HL-60/S4 treated with retinoic acid at 250 ng/mL for 4 days and 3 days (cell line): ENCODE data around the gene VAPB.
"Not testable (repeated sequence)": the region's sequence is repeated elsewhere in the genome, so short reads cannot be mapped to it uniquely, and the experiment has no call there.

Source experiments
- in situ Hi-C: fragments of 300-500 bp; cut with MboI; formaldehyde crosslinking; loops from 2 replicates; pipeline ENCODE4 v1.7.0; 2022; ENCODE audit warnings: low sequenced_read_pairs

The VAPB gene

GRCh38 chr20:58388882-58389323 is at the start of gene VAPB:
Gene VAPB (plus strand): TSS chr20:58389229. CDS start chr20:58389460, 231 bp downstream.
- in situ Hi-C loops: no loop called here

GRCh38 chr20:58339741-58340140 is 49.3 kb upstream of the VAPB start:
- in situ Hi-C loops: no loop called here

GRCh38 chr20:58340151-58340550 is 48.9 kb upstream of the VAPB start:
- in situ Hi-C loops: no loop called here

GRCh38 chr20:58340853-58341252 is 48.2 kb upstream of the VAPB start:
- in situ Hi-C loops: no loop called here

DNA sequence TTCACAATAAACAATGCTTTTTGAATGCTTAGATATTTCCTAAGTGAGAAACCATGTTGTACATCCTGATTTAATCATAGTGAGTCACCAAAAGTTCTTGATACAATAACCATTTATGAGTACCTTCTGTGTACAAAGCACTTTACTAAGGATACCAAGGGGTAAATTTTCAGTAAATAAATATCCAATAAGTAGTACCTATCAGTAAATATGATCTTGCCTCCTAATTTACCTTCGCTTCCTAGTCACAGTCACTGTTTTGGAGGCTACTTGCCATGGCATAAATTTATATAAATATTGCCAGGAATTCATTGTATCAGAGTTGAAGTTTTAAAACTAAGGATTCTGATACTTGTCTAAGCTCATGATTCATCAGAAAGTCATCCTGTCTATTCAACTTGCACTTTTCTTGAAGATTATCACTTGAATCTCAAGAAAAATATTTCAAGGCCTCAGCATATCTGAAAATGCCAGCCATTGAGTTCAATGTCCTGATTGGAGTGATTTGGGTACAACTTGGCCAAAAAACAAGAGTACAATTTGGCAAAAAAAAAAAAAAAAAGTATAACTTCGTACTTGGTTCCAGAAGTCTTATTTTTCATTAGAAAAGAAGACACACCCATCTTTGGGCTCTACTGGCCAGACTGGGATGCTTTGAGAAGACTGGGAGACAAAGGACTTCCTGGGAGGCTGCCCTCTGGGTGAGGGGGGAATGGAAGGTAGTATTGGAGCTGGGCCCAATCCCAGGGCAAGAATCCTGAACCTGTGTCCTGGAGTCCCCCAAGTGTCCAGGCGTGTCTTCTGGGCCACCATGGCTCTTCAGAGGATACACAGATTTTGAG is 46.7 kb upstream of the VAPB start:
- in situ Hi-C loops: no loop called here

- in situ Hi-C loops: no loop called here
These were observed 44.3 kb upstream of the VAPB start for GRCh38 chr20:58344741-58345140.

DNA sequence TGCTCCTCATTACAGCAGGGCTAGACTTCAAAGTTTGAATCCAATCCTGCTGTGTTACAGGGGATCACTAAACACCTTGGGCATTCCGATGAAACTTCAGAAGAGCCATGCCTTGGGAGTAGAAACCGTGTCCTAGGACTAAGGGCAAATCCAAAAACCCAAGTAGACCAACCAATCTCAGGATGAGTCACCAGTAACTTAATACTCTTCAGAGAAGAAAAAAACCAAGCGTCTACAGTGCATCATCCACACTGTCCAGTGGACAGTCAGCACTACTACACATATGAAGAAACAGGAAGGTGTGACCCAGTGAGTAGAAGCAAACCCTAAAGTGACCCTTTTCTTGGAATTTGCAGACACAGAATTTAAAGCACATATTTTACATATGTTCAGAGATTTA is 39.5 kb upstream of the VAPB start:
- in situ Hi-C loops: no loop called here

DNA sequence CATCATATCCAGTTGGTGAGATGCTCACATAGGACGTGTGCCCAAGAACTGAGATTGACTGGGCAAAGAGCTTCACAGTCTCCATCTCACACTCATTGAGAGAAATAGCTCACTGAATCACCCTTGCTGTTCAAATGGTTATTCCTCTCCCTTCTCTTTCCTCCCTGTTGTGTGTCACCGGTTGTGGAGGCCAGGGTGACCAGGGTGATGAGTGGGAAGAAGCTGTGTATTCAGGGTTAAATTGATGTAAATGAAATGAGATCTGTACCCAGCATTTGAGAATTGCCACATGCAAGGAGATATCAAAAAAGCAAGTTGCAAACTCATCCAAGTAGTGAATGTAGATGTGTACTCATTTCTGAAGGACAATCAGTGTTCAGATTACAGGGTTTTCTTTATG is 36.6 kb upstream of the VAPB start:
- in situ Hi-C loops: no loop called here

DNA sequence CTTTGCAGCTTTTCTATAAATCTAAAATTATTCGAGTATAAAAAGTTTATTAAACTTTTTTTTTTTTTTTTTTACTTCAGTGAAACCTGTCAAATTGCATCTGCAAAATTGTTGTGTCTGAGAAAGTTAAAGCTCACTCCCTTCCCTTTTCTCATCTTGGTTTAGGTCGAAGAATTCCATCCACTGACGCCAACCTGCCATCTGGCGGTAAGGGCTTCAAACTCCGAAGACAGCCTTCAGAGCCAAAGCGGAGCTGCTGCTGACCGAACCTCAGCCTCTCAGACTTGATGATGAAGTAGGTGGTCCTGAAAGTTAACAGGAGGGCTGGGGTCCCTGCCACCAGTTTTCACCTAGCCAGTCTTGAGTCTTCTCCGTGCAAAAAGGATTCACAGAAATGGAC is 29.6 kb upstream of the VAPB start:
- in situ Hi-C loops: no loop called here

DNA sequence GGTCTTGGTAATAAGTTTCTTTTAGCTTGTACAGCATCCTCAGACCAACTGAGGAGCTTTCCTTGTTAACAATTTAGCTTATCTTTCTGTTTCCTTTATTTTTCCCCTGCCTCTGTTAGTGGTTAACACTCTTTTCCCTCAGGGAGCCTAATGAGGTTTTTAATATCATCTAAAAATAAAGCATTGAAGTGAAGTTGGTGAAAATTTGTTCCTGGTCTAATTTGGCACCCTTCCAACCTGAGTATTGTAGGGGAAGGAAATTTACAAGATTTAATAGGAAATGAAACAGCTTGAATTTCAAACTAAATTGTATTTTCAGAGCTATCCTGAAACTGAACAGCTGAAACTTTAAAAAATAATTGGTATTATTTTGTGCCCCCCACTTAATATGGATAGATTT is 28.1 kb upstream of the VAPB start:
- in situ Hi-C loops: no loop called here

- in situ Hi-C loops: no loop called here
These were observed 27.4 kb upstream of the VAPB start for GRCh38 chr20:58361481-58362205.

GRCh38 chr20:58362206-58362516 is 26.9 kb upstream of the VAPB start:
- in situ Hi-C loops: no loop called here

GRCh38 chr20:58362970-58363369 is 26.1 kb upstream of the VAPB start:
- in situ Hi-C loops: no loop called here

GRCh38 chr20:58366866-58367265 is 22.2 kb upstream of the VAPB start:
- in situ Hi-C loops: no loop called here

DNA sequence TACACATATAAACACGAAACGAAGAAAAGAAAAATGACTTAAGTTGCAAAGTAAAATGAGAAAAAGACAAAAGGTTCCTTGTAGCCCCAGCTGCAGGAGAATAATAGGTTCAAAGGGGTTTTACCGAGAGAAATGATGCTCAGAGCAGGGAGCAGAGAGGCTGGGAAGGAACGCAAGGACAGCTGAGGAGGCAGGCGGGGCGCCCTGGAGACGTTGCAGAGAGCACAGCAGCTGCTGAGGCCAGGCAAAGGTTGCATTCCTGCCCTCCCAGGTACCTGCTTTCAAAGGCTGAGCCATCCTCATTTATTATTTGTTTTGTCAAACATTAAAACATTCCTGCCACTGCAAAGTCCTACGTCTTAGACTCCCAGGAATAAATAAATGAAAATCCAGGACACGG is 16.2 kb upstream of the VAPB start:
- in situ Hi-C loops: no loop called here

DNA sequence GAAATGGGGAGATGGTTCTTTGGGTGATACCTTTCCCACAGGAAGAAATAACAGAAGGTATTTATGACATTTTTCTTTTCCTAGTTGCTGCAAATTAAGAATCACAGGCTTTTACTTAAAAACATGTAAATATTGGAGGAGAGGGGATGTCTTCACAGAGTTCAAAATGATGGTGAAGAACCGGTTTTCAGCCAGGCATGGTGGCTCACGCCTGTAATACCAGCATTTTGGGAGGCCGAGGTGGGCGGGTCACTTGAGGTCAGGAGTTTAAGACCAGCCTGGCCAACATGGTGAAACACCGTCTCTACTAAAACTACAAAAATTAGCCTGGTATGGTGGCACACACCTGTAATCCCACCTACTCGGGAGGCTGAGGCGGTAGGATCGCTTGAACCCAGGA is 15.7 kb upstream of the VAPB start:
- in situ Hi-C loops: not testable (repeated sequence)

DNA sequence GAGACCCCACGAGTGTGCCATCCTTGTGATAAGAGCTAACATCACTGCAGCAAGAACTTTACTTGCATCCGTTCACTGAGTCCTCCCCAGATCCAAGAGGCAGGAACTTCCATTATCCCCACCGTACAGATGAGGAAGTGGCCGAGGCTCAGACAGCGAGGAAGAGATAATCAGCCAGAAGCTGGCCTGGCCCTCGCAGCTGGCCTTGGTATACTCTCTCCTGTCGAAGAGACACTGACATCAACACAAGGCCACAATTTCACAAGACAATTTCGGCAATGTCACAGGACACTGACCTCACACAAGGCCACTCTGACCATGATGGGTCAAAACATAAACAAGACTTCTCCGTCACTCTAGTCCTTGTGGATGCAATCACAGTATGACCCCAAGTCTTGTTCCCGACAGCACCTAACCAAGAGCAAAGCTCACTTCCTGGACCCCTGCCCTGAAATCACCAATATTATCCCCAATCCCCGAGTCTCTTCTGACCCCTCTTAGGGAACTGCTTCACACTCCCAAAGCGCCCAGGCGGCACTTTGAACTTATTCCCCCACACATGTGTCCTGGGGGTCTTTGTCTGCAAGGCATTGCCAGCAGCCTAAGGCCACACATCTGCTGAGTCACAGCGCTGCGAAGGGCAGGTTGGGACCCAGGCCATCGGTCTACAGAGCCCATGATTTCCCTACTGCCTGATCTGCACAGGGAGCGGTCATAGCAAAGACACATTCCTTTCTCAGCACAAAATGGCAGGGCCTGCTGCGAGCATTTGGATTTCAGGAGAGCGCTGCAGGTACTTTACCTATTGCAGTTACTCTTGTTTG is 14.8 kb upstream of the VAPB start:
- in situ Hi-C loops: no loop called here

- in situ Hi-C loops: no loop called here
These were observed 13.9 kb upstream of the VAPB start for GRCh38 chr20:58374906-58375758.

DNA sequence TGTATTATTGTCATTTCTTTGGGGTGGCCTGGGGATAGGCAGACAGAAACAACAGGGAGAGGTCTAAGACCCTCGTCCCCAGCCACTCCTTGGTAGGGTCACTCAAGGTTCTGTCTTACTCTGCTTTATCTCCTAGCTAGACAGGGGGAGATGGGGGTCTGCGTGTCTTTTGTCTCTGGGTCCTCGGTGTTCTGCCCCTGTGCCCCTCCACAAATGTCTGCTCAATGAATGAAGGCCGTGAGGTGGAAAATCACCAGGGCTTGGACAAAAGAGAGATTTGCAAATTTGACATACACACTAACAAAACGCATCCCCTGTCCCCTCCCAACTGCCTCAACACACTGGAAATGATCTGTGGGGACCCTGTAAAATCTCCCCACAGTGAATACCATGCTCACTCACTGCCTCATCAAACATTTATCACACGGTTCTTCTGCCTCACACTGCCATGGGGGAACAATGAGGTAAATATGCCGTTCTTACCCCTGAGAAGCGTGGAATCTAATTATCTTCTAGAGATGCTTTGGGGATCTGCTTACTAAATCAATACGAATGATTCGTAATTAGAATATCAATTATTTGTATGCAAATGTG is 13.2 kb upstream of the VAPB start:
- in situ Hi-C loops: no loop called here

- in situ Hi-C loops: no loop called here
These were observed 12.0 kb upstream of the VAPB start for GRCh38 chr20:58377017-58377416.
